GM19099 (cell line): ENCODE measurements around the gene PHF10.
A peak's percentile ranks its signal among the peaks of the same experiment; 100 is the strongest.

ENCODE experiments used
- POLR2A ChIP-seq: IDR thresholded peaks from 3 replicates; pipeline ENCODE4 v1.6.1; 2011; ENCODE audit warnings: low read depth; ENCODE audit not compliant: insufficient read length; ENCODE audit errors: extremely low read depth

The PHF10 gene

DNA sequence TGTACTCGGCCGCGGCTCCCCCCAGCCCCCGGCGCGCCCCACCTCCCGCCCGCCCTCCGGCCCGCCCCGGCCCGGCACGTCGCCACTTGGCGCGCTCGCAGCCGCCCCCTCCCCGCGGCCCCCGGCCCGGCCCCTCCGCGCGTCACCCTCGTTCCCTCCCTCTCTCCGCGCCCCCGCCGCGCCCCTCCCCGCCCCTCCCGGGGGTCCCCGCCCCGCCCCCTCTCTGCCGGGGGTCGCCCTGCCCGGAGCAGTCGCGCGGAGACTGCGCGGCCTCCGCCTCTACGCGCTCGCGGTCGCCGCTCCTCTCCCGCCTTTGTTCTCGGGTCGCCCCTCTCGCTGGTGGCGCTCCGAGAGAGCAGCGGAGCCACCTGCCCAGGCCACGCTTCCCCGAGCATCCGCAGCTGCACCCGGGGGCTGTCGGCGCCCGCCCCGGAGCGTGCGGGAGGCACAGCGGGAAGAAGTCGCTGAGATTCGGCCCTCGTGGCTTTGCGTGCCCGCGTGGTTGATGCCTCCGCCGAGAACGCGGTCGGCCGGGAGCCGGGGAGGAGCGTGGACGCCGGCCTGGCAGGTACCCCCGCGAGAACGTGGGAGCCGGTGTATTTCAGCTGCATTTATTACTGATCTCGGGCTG lies at the start of gene PHF10:
Gene PHF10, minus strand, starts transcription at position 7 of the 631 bp plus-strand sequence. CDS start 569 bp downstream, outside the sequence.
- peak; percentile 50 for TF ChIP-seq POLR2A

DNA sequence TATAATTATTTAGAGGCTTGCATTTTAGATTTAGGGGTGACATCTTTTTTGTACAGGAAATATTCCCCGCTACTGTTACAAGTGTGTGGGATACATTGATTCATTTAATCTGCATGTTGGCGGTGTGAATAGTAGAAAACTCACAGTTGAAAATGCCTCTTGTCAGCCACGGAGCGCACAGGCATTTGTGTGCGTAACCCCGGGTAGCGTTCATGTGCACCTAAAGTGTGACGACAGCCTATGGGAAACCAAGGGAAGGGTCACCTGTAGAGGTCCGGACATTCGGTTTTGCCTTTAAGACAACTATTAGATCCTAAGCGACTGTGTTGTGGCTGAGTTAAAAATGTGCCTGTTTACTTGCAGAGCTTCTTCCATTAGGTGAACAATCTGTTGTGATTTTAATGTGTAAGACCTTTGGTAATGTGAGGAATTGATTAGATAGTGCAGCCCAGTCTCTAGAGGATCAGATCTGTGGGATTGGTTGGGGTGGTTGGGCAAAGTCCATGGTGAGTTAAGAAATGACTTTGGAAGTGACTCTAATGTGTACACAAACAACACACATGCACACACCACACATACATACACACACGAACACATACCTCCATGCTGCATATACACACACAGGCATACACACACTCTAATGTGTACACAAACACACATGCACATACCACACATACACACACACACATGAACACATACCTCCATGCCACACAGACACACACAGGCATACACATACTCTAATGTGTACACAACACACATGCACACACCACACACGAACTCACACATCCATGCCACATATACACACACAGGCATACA lies 42.8 kb upstream of the PHF10 start:
- no peak for TF ChIP-seq POLR2A

DNA sequence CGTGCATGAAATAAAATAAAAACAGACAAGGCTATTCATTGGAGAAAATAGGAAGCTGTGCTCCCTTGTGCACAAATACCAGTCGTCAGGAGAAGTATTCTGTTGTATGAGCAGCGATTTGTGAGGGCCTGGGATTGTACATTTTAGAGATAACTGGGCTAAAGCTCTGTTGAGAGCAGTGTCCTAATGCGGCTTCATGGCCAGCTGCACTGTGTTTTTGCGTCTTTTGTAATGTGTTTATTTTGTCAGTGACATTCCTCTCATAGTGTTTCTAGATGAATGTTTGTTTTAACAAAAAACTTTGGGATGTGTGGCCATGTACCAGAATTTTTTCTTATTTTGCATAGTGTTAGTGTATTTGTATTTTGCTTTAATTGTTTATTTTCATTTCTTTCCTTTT lies 41.9 kb upstream of the PHF10 start:
- TF ChIP-seq POLR2A: no peak

DNA sequence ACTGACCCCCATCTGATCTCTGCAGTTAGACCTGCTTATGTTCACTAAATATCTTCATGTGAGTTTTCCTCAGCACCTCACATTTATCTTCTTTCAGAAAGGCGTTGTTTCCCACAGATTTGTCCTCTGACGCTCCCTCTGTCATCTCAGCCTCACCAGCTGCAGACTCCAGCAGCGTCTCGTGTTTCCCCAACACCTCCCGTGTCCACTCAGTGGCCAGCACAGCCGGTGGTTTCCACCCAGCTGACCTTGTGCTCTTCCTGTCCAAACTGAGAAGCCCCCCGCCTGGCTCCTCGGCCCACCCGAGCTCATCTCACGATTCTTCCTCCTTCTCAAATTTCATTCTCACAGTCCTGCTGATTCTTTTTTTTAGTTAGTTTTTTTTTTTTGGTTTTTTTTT lies 39.6 kb upstream of the PHF10 start:
- TF ChIP-seq POLR2A: no peak

DNA sequence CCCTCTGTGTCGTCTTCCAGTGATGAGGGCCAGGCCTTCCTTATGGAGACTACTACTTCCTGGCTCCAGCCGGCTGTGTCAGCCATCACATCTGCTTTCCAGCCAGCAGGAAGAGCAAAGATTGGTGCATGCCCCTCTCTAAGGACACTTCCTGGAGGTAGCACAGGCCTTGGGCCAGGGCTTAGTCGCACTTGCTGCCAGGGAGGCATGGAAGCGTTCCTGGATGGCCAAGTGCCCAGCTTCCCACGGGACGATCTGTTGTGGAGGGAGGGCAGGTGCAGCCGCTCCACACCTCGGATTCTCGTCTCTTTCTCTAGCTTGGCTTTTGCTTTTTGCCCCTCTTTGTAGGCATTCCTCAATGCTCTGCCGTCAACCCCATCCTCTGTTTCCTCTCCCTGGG lies 39.0 kb upstream of the PHF10 start:
- no peak for TF ChIP-seq POLR2A

DNA sequence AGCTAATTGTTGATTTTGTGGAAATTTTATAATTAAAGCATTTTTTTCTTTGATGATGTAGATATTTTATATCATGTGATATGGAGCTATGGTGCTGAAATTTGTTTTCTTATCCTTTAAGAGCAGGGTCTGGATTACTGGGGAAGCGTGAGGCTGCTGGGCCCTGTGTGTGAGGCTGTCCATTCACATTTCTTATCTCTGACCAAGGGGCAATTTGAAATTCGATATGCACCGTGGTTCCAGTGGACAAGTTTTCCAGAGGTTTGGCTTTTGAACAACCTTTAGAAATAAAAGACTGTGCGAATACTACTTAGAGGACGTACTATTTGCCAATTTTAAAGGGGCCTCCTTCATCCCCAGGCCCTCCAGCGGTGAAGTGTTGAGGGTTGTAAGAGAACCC lies 30.9 kb upstream of the PHF10 start:
- no peak for TF ChIP-seq POLR2A

DNA sequence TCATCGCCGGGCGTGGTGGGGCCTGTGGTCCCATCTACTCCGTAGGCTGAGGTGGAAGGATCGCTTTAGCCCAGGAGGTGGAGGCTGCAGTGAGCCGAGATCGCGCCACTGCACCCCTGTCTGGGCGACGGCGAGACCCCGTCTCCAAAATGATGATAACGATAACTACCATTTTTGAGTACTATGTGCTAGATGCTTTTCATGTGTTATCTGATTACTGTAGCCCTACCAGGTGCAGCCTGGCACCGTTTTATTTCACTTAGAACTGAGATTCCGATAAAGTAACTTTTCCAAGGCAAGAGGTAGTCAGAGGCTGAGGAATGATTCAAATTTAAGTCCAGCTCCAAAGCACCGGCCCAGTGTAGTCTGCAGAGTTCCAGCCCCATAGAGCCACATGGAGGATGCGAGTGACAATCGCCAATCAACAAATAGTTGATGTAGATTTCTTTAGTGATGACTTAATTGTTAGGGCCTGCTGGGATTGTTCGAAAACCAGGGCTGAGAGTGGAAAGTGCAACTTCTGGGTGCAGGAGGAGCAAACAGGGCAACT lies 27.8 kb upstream of the PHF10 start:
- no peak for TF ChIP-seq POLR2A

DNA sequence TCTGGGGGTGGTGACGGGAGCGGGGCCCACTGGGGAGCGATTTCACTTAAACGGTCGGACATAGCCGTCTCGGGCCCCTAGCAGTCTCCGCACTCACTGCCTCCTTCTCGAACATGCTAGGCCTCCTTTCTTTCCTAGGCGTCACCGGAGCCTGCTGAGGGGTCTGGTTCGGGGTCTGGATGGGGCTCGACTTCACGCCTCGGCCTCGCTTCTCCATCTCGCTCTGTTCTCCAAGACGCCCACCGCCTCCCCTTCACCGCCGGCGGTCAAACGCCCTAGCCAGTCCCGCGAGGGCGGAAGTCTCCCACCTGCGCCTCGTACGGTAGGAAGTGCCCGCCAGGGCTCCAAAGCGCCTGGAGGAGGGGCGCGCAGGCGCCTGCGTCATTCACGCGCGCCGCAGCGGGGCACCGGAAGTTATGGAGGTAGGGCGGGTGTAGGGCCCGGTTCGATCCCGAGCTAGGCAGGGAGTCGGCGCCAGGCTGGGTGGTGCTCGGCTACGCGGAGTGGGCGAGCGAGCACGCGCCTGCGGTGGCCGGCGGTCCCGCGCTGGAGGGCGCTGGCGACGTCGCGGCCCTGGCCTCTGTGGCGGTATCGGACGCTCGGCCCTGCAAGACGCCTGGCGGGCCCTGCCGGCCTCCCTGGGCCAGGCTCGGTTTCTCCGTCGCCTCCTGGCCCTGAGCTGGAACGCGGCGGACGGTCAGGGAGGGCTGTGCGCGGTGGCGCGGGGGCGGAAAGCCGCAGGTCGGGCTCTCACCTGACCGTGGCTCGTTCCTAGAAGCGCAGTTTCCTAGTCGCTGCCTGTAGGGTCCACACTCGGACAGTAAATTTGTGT lies 27.2 kb upstream of the PHF10 start, which contains the start of the genes DYNLT2 and ERMARD:
Gene DYNLT2, minus strand, starts transcription at position 331 of the 832 bp plus-strand sequence. Its CDS starts 114 bp downstream, at position 217.
Gene ERMARD, plus strand, starts transcription at position 381 of the 832 bp plus-strand sequence. Its CDS starts 36 bp downstream, at position 417.
- peak; percentile 96 for TF ChIP-seq POLR2A

DNA sequence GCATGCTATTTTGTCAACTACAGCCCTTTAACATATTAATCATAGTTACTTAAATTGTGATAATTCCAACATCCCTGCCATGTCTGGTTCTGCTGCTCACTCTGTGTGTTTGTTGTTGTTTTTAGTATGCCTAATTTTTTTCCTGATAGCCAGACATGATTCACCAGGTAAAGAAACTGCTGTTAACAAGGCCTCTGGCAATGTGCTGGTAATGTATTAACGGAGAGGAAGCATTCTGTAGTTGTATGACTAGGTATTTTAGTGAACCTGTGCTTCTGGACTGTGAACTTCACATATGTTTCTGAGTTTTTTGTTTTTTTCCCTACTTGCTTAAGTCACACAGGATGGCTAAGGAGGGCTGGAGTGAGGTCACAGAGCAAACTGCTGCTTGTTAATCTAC lies 22.3 kb upstream of the PHF10 start:
- no peak for TF ChIP-seq POLR2A

DNA sequence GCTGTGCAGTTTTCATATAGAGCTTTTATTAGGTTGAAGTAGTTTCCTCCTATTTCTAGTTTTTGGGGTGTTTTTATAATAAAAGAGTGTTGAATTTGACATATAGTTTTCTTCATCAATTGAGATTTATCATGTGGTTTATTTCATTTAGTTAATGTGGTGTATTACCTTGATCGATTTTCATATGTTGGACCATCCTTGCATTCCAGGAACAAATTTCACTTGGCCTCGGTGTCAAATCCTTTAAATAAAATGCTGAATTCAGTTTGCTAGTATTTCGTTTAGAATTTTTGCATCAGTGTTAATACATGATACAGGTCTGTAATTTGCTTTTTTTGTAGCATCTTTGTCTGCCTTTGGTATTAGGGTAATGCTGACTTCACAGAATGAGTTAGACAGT lies 21.1 kb upstream of the PHF10 start:
- TF ChIP-seq POLR2A: no peak

DNA sequence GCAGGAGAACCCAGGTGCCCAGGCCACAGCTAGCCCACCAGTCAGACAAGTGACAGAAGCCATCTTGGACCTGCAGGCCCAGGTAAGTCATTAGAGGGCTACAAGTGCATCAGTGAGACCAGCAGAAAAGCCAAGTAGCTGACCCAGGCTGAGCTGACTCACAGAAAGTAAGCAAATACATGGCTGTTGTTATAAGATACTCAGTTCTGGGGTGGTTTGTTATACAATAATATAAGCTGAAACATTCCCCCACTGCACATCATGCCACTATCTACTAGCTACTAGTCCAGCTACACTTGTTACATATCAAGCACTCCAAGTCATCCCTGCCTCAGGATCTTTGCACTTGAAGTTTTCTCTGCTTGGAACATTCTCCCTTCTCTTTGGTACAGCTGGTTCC lies 17.0 kb upstream of the PHF10 start:
- no peak for TF ChIP-seq POLR2A

DNA sequence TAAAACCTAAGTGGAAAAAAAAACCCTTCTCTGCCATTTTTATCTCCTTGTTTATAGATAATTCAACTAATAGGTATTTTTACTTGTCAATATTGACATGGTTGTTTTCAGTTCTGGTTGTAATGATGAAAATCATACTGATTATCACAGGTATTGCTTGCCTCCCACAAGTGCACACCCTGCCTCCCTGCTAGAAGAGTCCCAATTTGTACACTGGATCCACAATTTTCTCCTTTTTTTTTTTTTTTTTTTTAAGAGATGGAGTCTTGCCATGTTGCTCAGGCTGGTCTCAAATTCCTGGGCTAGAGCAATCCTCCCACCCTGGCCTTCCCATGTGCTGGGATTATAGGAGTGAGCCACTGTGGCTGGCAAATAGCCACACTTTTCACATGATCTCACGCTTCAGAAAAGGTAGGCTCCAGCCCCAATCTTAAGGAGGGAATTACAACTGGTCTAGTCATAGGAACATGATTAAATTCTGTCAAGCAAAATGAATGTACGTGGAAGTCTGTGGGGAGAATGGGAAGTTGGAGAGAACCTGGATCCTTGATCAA lies 14.8 kb upstream of the PHF10 start:
- no peak for TF ChIP-seq POLR2A

DNA sequence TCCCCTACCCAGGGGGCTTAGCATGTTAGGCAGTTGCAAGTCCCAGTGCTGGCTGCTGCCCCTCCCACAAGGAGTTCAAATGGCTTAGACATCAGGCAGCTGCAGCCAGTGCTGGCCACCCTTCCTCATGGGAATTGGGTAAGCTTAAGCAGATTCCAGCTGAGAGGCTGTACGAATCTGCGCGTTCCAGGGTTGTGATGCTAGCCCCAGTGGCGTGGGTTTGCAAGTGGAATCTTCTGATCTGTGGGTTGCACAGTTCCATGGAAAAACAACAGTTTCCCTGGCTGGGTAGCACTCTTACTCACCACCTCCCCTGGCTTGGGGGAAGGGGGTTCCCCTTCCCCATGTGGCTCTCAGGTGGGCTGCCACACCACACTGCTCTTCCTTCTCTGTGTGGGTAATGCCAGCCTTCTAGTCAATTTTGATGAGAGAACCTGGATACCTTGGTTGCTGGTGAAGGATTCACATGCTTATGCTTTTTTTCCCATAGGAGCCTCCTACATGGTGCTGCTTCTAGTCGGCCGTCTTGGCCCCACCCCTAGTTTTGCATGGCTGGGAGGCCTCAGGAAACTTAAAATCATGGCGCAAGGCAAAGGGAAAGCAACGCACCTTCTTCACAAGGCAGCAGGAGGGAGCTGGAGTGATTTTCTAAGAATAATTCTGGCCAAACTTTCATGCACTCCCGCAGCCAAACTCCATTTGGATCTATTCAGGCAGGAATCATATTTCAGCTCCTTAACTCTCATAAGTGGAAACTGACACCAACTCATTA lies 14.1 kb upstream of the PHF10 start:
- no peak for TF ChIP-seq POLR2A

DNA sequence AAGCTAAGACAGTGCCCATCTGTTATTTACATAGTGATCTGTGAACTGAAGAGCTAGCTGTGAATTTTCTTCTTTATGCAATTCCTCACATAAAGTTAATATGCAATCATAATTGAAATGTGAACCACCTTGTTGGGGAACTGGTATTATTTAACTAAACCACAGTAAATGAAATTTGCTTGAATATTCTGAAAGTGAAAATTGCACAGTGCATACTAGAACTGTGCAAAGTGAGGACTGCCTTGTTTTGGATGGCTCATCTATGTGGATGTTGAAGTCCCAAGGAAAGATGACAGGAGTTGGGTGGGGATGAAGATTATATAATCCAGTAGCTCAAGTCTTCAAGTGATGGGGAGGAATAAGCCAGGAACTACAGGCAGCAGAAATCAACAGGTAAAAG lies 5.7 kb upstream of the PHF10 start:
- no peak for TF ChIP-seq POLR2A
